ENCODE data around the gene GRIN3A.

- TF ChIP-seq GATA3 (IDR thresholded peaks at IDR 0.05; ENCODE audit: low read depth, low read length): no peak
- no peak for TF ChIP-seq GATA2 (IDR thresholded peaks at IDR 0.05; ENCODE audit: low read depth, low read length)
Measured at GRCh38 chr9:101675341-101675740, 63.1 kb downstream of the GRIN3A start.
